ENCODE measurements around the gene ARHGEF4. TPM values are rescaled to one million over a fixed set of nuclear protein-coding genes. Genes with fewer than 3 reads are reported as not detected.

ARHGEF4 gene
- total RNA-seq, 1 donor from 2014 or later, result 25.5 TPM

DNA sequence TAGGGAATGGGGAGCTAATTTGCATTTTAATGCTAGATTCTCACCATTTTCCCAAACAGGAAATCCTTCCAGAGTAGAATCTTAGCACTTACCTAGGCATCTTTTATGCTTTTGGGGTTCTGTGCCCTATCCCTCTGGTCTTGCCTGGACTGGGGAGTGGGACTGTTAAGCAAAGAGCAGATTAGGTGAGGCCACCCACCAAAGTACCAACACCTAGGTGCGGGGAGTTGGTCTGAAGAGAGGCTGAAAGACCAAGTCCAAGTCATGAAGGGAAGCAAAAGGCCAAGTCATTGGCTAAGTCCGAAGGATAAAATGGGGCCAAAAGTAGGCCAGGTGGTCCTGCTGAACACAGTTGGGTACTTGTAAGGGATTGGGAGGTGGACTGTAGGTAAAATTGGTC, 169.8 kb downstream of the ARHGEF4 start:
- Mint-ChIP-seq H3K9me3 (peaks cover 8% of the 10 kb centered on the region), H3K36me3 (no peaks in the 10 kb centered on the region), H3K4me3 (no peak overlapping the region), H3K27ac (no peak overlapping the region), H3K4me1 (no peaks in the 10 kb centered on the region), H3K27me3 (ENCODE audit: low read depth) (peaks cover 49% of the 10 kb centered on the region)
- no peak for DNase-seq (ENCODE audit: low spot score in 2 of 2, unreplicated experiment in 2 of 2)
- TF ChIP-seq, protein P1, sequence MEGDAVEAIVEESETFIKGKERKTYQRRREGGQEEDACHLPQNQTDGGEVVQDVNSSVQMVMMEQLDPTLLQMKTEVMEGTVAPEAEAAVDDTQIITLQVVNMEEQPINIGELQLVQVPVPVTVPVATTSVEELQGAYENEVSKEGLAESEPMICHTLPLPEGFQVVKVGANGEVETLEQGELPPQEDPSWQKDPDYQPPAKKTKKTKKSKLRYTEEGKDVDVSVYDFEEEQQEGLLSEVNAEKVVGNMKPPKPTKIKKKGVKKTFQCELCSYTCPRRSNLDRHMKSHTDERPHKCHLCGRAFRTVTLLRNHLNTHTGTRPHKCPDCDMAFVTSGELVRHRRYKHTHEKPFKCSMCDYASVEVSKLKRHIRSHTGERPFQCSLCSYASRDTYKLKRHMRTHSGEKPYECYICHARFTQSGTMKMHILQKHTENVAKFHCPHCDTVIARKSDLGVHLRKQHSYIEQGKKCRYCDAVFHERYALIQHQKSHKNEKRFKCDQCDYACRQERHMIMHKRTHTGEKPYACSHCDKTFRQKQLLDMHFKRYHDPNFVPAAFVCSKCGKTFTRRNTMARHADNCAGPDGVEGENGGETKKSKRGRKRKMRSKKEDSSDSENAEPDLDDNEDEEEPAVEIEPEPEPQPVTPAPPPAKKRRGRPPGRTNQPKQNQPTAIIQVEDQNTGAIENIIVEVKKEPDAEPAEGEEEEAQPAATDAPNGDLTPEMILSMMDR (IDR thresholded peaks at IDR 0.05; ENCODE audit: unreplicated experiment), result no peak

- peaks cover 8% of the 10 kb centered on the region for H3K9me3 Mint-ChIP-seq
- H3K27me3 Mint-ChIP-seq (ENCODE audit: low read depth), result peaks cover 42% of the 10 kb centered on the region
- no peak for DNase-seq (ENCODE audit: low spot score in 2 of 2, unreplicated experiment in 2 of 2)
- H3K36me3 Mint-ChIP-seq, result no peaks in the 10 kb centered on the region
- no peak overlapping the region for H3K27ac Mint-ChIP-seq
- no peak overlapping the region for H3K4me3 Mint-ChIP-seq
- TF ChIP-seq, protein P1 (IDR thresholded peaks at IDR 0.05; ENCODE audit: unreplicated experiment), result no peak
- no peaks in the 10 kb centered on the region for H3K4me1 Mint-ChIP-seq
These were observed 172.3 kb downstream of the ARHGEF4 start for GRCh38 chr2:131008967-131009366.

GRCh38 chr2:131009713-131010475, 173.2 kb downstream of the ARHGEF4 start:
- Mint-ChIP-seq H3K36me3 (no peaks in the 10 kb centered on the region), H3K9me3 (peaks cover 8% of the 10 kb centered on the region), H3K27me3 (ENCODE audit: low read depth) (peaks cover 45% of the 10 kb centered on the region), H3K4me3 (no peak overlapping the region), H3K4me1 (no peaks in the 10 kb centered on the region), H3K27ac (no peak overlapping the region)
- TF ChIP-seq, protein P1 (IDR thresholded peaks at IDR 0.05; ENCODE audit: unreplicated experiment), result no peak
- DNase-seq (ENCODE audit: low spot score in 2 of 2, unreplicated experiment in 2 of 2), result no peak

DNA sequence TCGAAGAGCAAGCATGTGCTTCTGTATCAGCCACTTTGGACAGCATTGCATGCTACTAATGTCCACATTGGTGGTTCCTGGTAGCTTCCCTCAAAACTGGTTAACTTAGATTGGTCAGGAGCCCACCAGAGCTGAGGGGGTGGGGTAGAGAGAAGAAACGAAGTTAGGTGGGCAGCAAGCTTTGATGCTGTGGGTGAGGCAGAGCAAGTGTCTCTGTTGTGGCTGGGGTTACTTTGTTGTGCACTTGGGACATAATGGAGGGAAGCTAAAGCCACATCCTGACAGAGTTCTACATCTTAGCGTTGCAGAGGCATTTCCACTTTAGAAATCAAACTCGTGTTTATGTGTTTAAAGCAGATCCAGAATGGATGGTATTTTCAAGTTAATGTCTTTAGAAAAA, 173.9 kb downstream of the ARHGEF4 start:
- no peaks in the 10 kb centered on the region for H3K4me1 Mint-ChIP-seq
- DNase-seq (ENCODE audit: low spot score in 2 of 2, unreplicated experiment in 2 of 2), result no peak
- H3K4me3 Mint-ChIP-seq, result no peak overlapping the region
- no peaks in the 10 kb centered on the region for H3K36me3 Mint-ChIP-seq
- H3K27ac Mint-ChIP-seq, result no peak overlapping the region
- peaks cover 45% of the 10 kb centered on the region for H3K27me3 Mint-ChIP-seq (ENCODE audit: low read depth)
- TF ChIP-seq, protein P1 (IDR thresholded peaks at IDR 0.05; ENCODE audit: unreplicated experiment), result no peak
- H3K9me3 Mint-ChIP-seq, result peaks cover 8% of the 10 kb centered on the region

DNA sequence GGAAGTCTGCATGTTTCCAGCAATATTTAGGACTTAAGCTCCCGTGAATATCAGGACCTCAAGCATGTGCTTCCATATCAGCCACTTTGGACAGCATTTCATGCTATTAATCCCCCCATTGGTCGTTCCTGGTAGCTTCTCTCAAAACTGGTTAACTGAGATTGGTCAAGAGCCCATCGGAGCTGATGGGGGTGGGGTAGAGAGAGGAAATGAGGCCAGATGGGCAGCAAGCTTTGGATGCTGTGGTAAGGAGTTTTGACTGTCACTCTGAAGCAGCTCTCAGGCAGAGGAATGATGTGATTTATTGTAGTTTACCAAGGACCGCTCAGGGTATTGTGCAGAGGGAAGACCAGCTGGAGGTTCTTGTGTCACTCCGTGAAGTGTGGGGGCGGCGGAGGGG, 174.8 kb downstream of the ARHGEF4 start:
- TF ChIP-seq, protein P1 (IDR thresholded peaks at IDR 0.05; ENCODE audit: unreplicated experiment), result no peak
- DNase-seq (ENCODE audit: low spot score in 2 of 2, unreplicated experiment in 2 of 2), result no peak
- Mint-ChIP-seq H3K4me1 (no peaks in the 10 kb centered on the region), H3K36me3 (no peaks in the 10 kb centered on the region), H3K27me3 (ENCODE audit: low read depth) (peaks cover 39% of the 10 kb centered on the region), H3K4me3 (no peak overlapping the region), H3K9me3 (peaks cover 8% of the 10 kb centered on the region), H3K27ac (no peak overlapping the region)

Data from mesothelial cell of epicardium (in vitro differentiated cells).